ENCODE results near the gene EIF3K.

EIF3K gene

DNA sequence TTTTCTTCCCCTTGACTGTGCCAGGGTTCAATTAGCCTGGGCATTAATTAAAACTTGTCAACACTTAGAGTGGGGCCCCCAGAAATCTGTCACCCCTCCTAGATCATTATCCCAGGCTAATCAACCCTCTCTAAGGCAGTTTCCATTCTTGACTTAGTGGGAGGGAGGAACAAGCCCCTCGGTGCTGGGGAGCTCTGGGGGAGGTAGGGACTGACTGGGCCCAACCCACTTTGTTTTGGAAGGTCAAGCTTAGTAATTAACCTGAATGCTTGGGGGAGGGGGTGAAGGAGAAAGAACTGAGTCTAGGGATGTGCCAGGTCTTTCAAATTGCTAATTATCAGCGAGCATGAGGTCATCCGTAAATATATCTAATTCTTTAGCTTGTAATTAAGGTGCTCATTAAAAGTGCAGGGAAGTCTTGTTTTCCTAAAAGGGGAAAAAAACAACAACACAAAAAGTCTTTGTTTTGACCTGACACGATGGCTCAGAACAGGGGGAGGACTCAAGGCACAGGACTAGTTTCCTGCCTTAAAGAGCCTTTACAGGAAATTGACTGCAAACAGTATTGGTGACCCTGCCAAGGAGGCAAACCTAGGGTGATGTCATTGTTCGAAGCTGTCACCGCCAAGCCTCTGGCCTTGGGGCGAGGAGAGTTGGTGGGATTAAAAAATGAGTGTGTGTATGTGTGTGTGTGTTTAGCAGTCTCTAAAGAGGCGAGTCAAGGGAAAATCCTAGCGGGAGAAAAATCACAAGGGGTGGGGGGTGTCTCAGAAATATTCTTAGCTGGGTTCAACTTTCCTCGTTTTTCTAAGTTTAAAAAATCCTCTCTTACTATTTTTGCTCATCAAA, 47.9 kb downstream of the EIF3K start:
- peak overlapping the region; percentile 1 for H3K4me3 ChIP-seq (ENCODE audit: extremely low read depth, insufficient read depth, low read length, poor library complexity, severe bottlenecking)
- H3K27ac ChIP-seq (ENCODE audit: low read depth, low read length, severe bottlenecking), result peak overlapping the region; percentile 99
- H3K36me3 ChIP-seq (ENCODE audit: control insufficient read depth, insufficient read depth, low read length), result peaks cover 43% of the 10 kb centered on the region
- H3K4me1 ChIP-seq (ENCODE audit: control insufficient read depth, insufficient read depth, low read length, poor library complexity, severe bottlenecking), result peaks cover 99% of the 10 kb centered on the region
- WGBS, 2 experiments (ENCODE audit: insufficient coverage in 2 of 2), result 12 to 20% methylated on average over 6 to 7 of the region's 10 CpGs
- no peaks in the 10 kb centered on the region for H3K9me3 ChIP-seq (ENCODE audit: control insufficient read depth, low read length)

DNA sequence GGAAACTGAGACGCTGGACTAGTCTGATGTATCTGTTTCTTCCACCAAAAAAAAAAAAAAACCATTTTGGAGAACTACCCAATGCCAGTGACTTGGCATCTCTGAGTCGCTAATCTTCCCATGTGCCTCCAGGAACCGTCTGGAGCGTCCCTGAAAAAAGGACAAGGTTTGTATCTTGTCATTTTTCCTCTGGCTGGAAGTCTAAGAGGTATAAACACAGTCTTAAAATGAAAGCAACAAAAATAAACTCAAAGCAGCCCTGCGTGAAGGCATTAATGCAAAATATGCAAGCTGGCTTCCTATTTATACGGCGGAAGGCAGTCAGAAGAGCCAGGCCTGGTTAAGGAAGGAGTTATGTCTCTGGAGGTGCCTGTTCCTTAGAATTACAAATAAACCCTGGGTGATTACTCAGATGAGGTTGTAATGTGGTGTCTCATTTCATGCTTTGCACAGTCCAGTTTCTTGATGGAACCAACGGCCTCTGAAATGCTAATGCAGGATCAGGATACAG, 48.7 kb downstream of the EIF3K start:
- no peak overlapping the region for H3K4me3 ChIP-seq (ENCODE audit: extremely low read depth, insufficient read depth, low read length, poor library complexity, severe bottlenecking)
- H3K4me1 ChIP-seq (ENCODE audit: control insufficient read depth, insufficient read depth, low read length, poor library complexity, severe bottlenecking), result peaks cover 95% of the 10 kb centered on the region
- no peaks in the 10 kb centered on the region for H3K9me3 ChIP-seq (ENCODE audit: control insufficient read depth, low read length)
- peaks cover 38% of the 10 kb centered on the region for H3K36me3 ChIP-seq (ENCODE audit: control insufficient read depth, insufficient read depth, low read length)
- 78 to 81% methylated on average over 6 of the region's 8 CpGs for WGBS, 2 experiments (ENCODE audit: insufficient coverage in 2 of 2)
- peak overlapping the region; percentile 99 for H3K27ac ChIP-seq (ENCODE audit: low read depth, low read length, severe bottlenecking)

DNA sequence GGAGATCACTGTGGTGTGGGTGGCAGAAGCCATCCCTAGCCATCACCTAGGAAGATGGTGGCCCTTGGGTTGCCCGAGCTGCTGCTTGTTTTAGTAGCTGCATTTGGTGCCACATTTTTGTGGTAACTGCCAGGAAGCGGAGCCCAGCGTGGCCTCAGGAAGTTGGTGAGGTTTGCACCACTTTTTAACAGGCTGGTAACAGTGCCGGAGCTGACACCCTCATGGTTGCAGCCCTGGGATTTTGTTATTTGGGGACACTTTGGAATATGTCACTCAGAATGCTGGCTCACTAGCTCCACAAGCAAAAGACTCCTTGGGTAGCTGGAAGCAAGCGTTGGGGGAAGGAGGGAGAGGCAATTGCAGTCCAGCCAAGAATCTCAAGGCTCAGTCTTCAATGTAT, 50.6 kb downstream of the EIF3K start:
- Histone ChIP-seq H3K4me1 (ENCODE audit: control insufficient read depth, insufficient read depth, low read length, poor library complexity, severe bottlenecking) (peaks cover 85% of the 10 kb centered on the region), H3K9me3 (ENCODE audit: control insufficient read depth, low read length) (no peaks in the 10 kb centered on the region), H3K36me3 (ENCODE audit: control insufficient read depth, insufficient read depth, low read length) (peaks cover 35% of the 10 kb centered on the region), H3K27ac (ENCODE audit: low read depth, low read length, severe bottlenecking) (peak overlapping the region; percentile 17), H3K4me3 (ENCODE audit: extremely low read depth, insufficient read depth, low read length, poor library complexity, severe bottlenecking) (no peak overlapping the region)
- WGBS, 2 experiments (ENCODE audit: insufficient coverage in 2 of 2), result 85 to 100% methylated on average over 2 to 3 of the region's 5 CpGs

DNA sequence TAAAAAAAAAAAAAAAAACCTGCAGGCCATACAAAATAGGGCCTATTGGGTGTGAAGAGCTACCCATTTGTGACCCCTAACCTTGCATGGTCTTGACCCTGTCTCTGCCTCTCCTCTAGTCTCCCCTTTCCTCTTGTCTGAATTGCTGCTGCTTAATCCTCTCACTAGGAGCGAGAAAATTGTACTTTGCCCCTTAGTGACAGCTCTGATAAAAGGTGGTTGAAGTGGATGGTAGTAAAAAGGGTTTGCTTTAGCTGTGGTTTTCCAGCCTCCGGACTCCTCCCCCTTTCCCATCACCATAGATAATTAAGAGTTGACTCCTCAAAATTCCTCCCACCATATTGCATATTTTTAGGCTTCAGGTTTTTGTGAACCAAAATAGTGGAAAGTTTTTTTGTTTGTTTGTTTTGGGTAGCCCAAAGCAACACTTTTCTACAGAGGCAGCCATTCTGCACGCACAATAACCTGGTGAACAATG, 52.0 kb downstream of the EIF3K start:
- H3K4me1 ChIP-seq (ENCODE audit: control insufficient read depth, insufficient read depth, low read length, poor library complexity, severe bottlenecking), result peaks cover 85% of the 10 kb centered on the region
- H3K36me3 ChIP-seq (ENCODE audit: control insufficient read depth, insufficient read depth, low read length), result peaks cover 47% of the 10 kb centered on the region
- H3K9me3 ChIP-seq (ENCODE audit: control insufficient read depth, low read length), result no peaks in the 10 kb centered on the region
- 100% methylated on average over 1 of the region's 3 CpGs; no CpG with 5 or more reads in 1 of the 2 experiments for WGBS, 2 experiments (ENCODE audit: insufficient coverage in 2 of 2)
- H3K27ac ChIP-seq (ENCODE audit: low read depth, low read length, severe bottlenecking), result peak overlapping the region; percentile 65
- no peak overlapping the region for H3K4me3 ChIP-seq (ENCODE audit: extremely low read depth, insufficient read depth, low read length, poor library complexity, severe bottlenecking)

DNA sequence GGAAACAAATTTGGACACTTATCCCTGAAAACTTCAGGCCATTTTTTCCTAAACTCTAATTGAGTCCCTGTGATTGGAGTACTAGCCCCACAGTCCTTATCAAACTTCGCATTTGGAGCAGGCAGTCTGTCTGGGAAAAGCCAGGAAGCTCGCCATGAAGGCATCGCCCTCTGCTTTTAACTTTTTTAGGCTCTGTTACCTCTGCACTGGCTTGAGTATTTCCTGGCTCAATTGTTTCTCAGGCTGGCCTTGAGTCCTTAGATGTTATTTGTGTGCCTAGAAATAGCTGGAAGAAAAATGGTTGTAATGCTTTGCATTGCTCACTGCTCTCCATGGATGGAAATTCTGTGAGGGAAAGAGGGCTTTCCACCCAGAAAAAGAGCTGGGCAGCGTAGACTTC, 52.7 kb downstream of the EIF3K start:
- Histone ChIP-seq H3K36me3 (ENCODE audit: control insufficient read depth, insufficient read depth, low read length) (peaks cover 51% of the 10 kb centered on the region), H3K9me3 (ENCODE audit: control insufficient read depth, low read length) (no peaks in the 10 kb centered on the region), H3K4me3 (ENCODE audit: extremely low read depth, insufficient read depth, low read length, poor library complexity, severe bottlenecking) (no peak overlapping the region), H3K27ac (ENCODE audit: low read depth, low read length, severe bottlenecking) (peak overlapping the region; percentile 65), H3K4me1 (ENCODE audit: control insufficient read depth, insufficient read depth, low read length, poor library complexity, severe bottlenecking) (peaks cover 85% of the 10 kb centered on the region)
- WGBS, 2 experiments (ENCODE audit: insufficient coverage in 2 of 2), result 70 to 87% methylated on average over 3 to 4 of the region's 4 CpGs

DNA sequence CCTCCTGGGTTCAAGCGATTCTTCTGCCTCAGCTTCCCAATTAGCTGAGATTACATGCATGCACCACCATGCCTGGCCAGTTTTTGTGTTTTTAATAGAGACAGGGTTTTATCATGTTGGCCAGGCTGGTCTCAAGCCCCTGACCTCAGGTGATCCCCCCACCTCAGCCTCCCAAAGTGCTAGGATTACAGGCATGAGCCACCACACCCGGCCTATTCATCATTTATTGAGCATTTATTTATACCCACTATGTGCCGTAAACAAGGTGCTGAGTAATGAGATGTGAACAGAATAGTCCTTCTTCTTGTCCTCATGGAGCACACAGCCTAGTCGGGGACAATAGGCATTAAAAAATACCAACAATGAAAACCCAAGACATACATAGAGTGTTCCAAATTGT, 54.0 kb downstream of the EIF3K start:
- 83% methylated on average over 1 of the region's 4 CpGs for WGBS, 2 experiments (ENCODE audit: insufficient coverage in 2 of 2)
- no peaks in the 10 kb centered on the region for H3K9me3 ChIP-seq (ENCODE audit: control insufficient read depth, low read length)
- peaks cover 82% of the 10 kb centered on the region for H3K4me1 ChIP-seq (ENCODE audit: control insufficient read depth, insufficient read depth, low read length, poor library complexity, severe bottlenecking)
- peaks cover 62% of the 10 kb centered on the region for H3K36me3 ChIP-seq (ENCODE audit: control insufficient read depth, insufficient read depth, low read length)
- no peak overlapping the region for H3K27ac ChIP-seq (ENCODE audit: low read depth, low read length, severe bottlenecking)
- H3K4me3 ChIP-seq (ENCODE audit: extremely low read depth, insufficient read depth, low read length, poor library complexity, severe bottlenecking), result no peak overlapping the region

DNA sequence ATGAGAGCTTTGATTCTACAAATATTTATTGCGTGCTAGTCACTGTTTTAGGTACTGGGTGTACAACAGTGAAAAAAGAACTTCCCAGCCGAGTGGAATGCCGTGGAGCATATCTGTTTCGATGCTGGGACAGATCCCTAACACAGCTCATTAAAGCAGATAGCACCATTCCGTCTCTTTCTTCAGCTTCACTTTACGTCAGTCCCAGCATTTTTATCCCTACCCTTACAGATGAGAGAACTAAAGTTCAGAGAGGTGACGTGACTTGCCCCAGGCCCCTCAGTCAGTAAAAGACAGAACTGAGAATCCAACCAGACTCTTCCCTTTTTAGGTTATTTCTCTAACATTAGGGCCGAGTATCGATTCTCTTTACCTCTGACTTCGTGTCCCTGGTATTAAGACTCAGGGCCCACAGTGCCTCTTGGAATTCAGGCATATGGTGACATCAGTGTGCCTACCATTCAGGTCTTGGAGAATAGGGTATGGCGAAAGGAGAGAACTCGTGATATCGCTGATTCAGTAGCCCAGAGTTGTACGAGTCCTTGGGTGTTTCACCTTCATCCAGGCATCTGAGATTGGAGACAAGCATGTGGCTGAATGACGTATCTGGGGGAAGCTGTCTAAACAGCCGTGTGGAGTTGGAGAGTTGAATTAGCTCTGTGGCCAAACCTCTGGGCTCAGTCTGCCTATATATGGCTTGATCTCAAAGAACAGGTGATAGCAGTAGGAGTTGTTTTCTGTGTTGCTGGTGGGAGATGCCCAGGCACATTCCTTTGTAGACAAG, 55.6 kb downstream of the EIF3K start:
- Histone ChIP-seq H3K4me3 (ENCODE audit: extremely low read depth, insufficient read depth, low read length, poor library complexity, severe bottlenecking) (no peak overlapping the region), H3K27ac (ENCODE audit: low read depth, low read length, severe bottlenecking) (peak overlapping the region; percentile 54), H3K4me1 (ENCODE audit: control insufficient read depth, insufficient read depth, low read length, poor library complexity, severe bottlenecking) (peaks cover 80% of the 10 kb centered on the region), H3K9me3 (ENCODE audit: control insufficient read depth, low read length) (no peaks in the 10 kb centered on the region), H3K36me3 (ENCODE audit: control insufficient read depth, insufficient read depth, low read length) (peaks cover 62% of the 10 kb centered on the region)
- 93 to 96% methylated on average over 15 of the region's 16 CpGs for WGBS, 2 experiments (ENCODE audit: insufficient coverage in 2 of 2)

DNA sequence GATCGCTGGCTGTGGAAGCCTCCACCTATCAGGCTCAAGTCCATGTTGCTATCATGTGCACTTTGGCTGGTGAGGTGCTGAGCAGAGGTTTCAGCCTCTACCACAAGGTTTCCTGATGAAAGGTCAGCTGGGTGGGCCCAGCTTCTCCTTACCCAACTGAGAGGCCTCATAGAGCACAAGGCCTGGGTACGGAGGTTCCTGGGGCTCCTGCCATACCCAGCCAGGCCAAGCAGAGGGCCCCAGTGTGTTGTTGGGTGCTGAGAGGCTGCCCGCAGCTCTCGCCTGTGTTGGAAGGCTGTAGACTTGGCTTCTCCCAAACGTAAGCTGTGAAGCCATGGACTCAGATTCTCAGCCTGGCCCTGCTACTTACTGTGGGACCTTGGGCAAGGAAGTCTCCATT, 56.6 kb downstream of the EIF3K start:
- Histone ChIP-seq H3K9me3 (ENCODE audit: control insufficient read depth, low read length) (no peaks in the 10 kb centered on the region), H3K36me3 (ENCODE audit: control insufficient read depth, insufficient read depth, low read length) (peaks cover 62% of the 10 kb centered on the region), H3K27ac (ENCODE audit: low read depth, low read length, severe bottlenecking) (peak overlapping the region; percentile 79), H3K4me3 (ENCODE audit: extremely low read depth, insufficient read depth, low read length, poor library complexity, severe bottlenecking) (no peak overlapping the region), H3K4me1 (ENCODE audit: control insufficient read depth, insufficient read depth, low read length, poor library complexity, severe bottlenecking) (peaks cover 79% of the 10 kb centered on the region)
- WGBS, 2 experiments (ENCODE audit: insufficient coverage in 2 of 2), result 92 to 100% methylated on average over 5 of the region's 5 CpGs

DNA sequence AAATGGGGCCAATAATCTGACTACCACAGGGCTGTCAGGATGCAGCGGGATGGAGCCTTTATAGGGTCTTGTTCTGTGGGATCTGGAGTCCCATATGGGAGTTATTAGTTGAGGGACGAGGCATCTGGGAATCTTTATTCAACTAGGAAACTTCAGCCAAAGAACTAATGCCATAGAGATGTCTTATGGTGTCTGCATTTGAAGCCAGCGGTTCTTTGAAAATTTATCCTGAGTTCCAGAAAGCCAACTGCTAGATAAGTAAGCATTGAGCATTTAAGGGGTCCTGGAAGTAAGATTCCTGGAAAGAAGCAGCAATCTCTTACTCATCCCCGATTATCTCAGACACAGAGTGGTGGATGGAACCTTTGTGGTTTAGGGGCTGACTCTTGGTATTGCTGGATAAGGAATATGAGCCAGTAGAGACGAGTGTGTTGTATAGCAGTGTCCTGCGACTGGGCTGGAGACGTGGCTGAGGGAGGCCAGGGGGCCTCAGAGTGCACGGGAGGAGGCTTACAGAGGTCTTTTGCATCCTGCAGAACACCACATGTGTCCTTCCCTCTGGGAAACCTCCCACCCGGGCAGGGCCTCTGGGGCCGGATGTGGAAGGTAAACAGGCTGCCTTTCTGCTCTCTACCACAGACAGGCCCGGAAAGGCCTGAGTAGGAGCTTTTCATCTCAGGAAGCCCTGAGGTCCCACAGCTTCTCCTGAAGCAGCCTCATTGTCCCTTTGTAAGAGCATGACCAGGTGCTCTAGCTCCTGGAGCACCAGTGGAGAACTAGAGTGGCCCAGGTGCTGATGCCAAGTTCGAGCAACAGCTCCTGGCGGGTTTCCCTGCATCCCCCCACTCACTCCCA, 57.3 kb downstream of the EIF3K start:
- H3K4me1 ChIP-seq (ENCODE audit: control insufficient read depth, insufficient read depth, low read length, poor library complexity, severe bottlenecking), result peaks cover 73% of the 10 kb centered on the region
- WGBS, 2 experiments (ENCODE audit: insufficient coverage in 2 of 2), result 81 to 84% methylated on average over 11 of the region's 13 CpGs
- H3K27ac ChIP-seq (ENCODE audit: low read depth, low read length, severe bottlenecking), result peak overlapping the region; percentile 79
- no peaks in the 10 kb centered on the region for H3K9me3 ChIP-seq (ENCODE audit: control insufficient read depth, low read length)
- no peak overlapping the region for H3K4me3 ChIP-seq (ENCODE audit: extremely low read depth, insufficient read depth, low read length, poor library complexity, severe bottlenecking)
- peaks cover 65% of the 10 kb centered on the region for H3K36me3 ChIP-seq (ENCODE audit: control insufficient read depth, insufficient read depth, low read length)
